ENCODE measurements around the gene SNX13.
A peak's percentile ranks its signal among the peaks of the same experiment; 100 is the strongest.

The SNX13 gene

DNA sequence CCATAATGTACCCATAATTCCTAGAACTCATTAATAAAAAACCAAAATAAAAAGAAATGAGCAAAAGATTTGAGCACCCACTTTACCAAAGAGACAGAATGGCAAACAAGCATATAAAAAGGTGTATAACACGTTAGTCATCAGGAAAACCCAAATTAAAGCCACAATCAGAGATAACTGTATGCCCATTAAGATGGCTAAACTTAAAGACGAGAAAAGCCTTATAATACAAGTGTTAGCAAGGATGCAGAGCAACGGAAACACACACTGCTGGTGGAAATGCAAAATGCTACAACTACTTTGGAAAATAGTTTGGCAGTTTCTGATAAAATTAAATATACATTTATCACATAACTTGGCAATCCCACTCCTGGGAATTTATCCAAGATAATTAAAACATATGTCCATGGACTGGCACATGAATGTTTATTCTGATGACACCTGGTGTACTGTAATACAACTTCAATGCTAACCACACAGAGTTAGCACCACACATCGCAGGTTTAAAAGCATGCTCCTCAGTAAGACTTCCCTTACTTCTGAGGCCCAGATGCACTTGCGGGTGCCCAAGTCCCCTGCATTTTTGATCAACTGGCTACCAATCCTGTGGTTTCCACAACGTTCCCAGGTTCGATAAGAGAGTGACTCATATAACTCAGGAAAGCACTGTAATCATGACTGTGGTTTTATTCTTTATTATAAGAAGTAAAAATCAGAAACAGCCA, 158.6 kb downstream of the SNX13 start:
- DNase-seq (ENCODE audit: low read depth): peak; percentile 43

DNA sequence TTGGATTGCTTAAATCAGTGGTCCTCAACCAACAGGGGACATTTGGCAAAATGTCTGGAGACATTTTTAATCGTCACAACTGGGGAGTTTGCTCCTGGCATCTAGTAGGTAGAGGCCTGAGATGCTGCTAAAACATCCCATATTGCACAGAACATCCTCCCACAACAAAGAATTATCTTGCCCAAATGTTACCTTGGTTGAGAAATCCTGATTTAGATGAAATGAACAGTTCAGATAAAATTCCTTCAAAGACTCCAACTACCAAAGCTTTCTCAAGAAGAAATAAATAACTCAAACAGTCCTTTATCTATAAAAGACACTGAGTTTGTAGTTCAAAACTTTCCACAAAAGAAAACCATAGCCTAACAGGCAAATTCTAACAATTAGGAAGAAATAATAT, 160.9 kb downstream of the SNX13 start:
- DNase-seq (ENCODE audit: low read depth): no peak

DNA sequence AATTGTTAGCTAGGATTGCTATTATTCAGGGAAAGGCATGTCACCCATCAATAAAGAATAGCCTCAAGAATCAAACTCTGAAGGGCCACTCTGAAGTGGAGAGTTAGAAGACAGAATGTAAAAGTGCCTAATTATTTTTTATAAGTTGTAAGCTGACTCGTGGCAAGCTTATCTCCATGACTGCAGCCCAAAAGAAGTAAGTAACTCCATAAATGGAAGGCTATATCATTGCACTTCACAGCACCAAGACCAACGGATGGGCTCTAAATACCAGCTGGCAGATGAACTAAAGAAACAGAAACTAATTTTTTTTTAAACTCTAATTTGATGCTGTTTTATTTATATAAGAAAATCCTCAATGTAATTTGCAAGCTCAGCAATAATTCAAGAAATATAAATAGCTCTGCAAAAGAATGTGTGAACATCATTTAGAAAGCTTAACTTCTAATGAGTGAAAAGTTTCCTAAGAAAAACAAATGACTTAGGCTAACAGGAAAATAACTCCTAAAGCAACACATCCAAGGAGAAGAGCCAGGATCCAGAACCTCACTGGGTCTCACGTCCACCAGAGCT, 165.5 kb downstream of the SNX13 start:
- no peak for DNase-seq (ENCODE audit: low read depth)

DNA sequence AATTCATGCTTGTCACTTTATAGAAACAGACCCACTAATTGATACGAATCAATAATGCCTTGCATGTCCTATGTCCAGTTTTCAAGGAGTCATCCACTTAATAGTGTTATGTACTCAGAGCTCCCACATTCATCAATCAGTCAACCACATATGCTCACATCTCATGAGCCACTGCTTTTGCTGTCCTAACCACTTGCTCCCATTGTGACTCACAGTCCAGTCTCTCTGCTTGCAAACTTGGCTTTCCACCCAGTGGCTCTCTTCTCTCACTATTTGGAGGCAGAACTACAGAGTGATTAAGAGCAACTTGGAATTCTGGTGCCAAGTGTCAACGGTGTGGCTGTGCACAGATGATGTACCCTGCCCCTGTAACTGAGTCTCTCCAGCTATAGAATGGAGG, 166.0 kb downstream of the SNX13 start:
- DNase-seq (ENCODE audit: low read depth): peak; percentile 77

DNA sequence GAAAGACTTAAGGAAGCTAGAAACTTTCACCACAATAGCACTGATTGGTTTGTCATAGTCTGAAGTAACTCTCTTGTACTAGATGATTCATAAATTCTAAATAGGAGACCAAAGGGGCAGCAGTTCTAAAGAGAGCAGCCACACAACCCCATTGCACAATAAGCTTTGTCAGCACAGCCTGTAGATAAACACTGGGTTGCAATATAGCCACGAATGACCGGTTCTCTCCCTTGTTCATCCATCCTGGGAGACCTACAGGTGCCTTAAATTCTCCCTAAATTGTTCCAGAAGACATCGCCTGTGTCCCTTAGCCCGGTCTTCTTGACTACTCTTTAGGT, 167.0 kb downstream of the SNX13 start:
- DNase-seq (ENCODE audit: low read depth): peak; percentile 85

DNA sequence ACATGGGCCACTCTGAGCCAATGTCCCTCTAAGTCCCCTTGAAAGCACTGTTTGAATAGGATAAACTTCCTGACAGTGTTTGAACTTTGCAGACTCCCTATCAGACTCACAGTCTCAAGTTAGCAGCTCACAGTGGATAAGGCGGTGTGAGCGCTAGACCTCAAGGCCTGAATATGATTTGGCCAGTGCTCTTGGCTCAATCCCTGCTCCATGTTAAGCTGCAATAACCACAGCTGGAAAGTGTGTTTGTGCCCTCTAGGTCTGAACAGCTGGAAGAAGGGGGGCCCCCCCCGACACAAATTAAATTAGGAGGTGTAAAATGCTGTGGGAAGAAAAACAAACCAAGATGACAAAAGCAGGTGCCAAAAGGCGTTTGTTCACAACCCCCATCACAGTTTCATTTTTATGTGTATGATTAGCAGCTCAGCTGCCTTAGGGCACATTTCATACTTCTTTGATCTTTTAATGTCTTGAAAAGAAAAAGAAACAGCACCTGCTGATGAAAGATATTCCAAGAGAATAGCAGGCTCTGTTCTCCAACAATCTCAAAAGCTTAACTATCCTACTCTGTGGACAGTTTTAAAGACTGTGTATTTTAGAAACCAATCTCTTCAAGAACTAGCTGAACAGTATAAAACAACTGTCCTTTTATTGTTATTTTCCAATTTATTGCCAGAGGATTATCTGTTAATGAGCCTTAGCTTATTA, 167.6 kb downstream of the SNX13 start:
- DNase-seq (ENCODE audit: low read depth): no peak

DNA sequence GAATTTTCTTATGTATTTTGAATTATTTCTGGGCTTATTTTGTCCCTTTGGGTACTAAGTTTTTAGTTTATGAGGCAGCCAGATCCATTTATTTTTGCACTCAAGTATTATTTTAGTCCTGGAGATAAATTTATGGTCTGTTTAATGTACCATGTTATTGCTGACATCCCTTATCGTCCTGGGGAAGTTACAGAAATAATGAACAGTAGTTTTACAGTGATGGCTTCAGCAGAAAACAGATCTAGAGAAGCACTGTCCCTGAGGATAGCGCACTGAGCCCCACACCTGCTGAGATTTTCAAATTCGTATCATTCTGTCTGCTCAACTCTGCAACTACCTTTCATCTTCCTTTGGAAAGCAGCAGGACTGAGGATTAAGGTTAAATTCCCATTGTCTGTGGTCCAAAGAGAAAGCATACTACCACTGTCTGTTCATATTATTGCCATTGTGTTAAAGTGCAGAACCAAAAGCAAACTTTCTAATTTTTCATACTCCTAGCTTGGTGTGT, 168.3 kb downstream of the SNX13 start:
- DNase-seq (ENCODE audit: low read depth): no peak

DNA sequence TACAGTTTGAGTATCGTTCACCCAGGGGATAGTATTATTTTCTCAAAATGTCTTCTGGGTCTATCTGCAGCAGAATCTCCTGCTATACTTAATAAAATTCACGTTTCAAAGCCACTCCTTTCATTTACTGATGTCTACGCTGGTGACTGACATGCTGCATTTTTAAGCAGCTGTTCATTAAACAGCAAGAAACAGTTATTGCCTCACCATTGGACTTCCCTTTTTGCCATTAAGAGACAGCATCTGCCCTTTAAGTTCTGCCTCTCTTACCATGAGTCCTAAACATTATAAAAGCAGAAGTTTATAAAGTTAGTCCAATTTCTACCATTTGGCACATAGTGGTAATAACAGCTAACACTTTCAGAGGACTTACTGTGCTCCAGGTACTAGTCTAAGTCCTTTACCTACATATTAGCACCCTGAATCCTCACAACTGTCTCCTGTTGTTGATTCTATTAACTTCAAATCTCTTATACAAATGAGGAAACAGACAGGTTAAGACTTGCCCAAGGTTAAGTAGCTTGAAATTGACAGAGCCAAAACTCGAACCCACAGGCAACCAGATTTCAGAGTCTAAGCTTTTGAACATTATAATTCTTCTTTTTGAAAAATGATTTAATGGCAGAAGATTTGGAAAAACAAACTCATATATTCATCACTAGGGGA, 169.5 kb downstream of the SNX13 start:
- DNase-seq (ENCODE audit: low read depth): no peak

DNA sequence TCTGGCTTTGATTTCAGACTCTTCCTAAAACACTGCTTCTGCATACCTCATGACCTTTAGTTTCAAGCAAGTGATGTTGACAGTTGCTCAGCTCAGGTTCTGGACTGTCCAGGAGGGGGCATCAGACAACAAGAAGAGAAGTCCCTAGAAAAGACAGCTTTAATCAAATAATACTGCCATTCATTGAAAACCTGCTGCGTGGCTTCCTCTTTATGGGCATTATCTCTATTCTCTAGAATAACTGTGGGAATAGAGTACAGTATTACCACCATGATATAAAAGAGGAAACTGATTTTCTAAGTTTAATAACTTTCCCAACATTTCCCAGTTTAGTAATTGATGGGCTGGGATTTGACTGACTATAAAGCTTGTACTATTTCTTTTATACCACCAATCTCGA, 170.4 kb downstream of the SNX13 start:
- peak; percentile 57 for DNase-seq (ENCODE audit: low read depth)

DNA sequence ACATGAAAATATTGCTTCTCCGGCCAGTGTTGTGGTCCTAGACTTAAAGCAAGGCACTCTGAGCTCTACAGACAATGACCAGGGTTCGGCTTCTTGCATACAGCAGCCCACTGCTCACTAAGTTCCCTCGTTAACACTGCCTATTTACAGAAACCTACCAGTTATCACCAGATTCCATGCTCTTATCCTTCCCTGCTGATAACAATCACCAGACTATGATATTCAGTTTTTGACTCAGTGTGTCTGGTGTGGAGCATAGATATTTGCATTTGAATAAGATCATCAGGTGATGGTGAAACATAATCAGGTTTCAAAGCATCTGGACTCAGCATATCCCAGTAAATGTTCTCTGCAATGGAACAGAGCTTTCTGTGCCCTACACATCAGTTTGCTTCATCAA, 182.3 kb downstream of the SNX13 start:
- DNase-seq (ENCODE audit: low read depth): no peak

DNA sequence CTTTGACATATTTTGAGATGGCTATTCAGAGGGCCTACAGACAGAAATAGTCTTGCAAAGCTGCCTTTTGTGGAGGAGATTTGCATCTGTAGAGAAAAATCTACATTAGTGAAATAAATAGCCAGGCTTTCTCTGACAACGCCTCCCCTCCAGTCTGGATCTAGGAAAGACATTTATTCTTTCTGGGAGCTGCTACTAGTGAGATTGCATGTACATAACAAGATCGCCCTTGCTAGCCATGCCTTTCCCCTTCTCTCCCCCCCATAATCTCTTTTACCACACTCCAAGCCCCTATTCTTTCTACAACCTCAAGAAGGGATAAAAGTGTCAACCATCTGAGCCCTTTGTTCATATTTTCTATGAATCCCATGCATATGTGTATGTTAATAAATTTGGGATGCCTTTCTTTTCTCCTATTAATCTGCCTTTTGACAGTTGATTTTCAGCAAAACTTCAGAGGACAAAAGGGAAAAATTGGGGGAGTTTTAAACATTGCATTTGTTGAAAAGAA, 194.2 kb downstream of the SNX13 start:
- no peak for DNase-seq (ENCODE audit: low read depth)

DNA sequence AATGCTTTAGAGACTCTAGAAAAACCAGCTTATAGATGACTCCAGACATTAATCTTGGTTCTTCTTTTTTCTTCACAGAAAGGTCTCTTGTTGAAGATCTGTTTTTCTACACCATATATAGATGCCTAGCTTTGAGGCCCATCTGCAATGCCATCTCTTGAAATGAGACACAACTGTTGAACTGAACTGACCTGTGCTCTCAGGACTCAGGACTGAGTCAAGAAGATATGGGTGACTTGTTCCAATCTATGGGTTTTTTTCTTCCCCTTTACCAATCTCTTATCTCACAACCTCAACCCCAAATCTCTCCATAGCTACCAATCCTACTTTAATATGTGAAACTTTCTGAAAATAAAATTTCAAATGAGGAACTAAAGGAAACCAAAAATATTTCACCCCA, 194.7 kb downstream of the SNX13 start:
- no peak for DNase-seq (ENCODE audit: low read depth)

DNA sequence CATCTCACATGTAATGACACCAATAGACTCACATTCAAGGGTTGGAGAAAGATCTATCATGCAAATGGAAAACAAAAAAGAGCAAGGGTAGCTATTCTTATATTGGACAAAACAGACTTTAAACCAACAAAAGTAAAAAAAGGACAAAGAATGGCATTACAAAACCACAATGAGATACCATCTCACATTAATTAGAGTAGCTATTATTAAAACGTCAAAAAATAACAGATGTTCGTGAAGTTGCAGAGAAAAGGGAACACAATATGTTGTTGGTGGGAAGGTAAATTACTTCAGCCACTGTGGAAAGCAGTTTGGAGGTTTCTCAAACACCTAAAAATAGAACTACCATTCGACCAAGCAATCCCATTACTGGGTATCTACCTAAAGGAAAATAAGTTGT, 197.0 kb downstream of the SNX13 start:
- no peak for DNase-seq (ENCODE audit: low read depth)

DNA sequence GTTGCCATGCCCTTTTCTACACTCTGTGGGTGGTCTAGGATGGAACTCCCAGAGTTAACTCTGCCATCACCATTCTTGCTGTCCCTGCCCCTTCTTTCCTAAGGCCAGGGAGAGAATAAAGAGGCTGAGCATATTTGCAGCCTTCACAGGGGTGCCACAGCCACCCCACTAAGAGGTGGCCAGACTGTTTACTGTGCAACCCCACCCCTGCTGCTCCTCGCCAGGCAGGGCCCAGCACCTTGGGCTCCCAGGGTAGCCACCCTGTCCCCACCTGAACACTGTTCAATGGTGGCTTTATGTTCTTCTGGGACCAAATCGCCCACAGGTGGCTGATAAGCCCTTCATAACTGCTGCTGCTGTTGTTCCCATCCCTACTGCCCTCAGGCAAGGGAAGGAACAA, 198.9 kb downstream of the SNX13 start:
- DNase-seq (ENCODE audit: low read depth): no peak

Measured in HS-5 (cell line).